GM12878 (cell line): ENCODE measurements around the gene OR14J1.

Source experiments
- EED ChIP-seq: sonication (generic); IDR thresholded peaks from 2 replicates; pipeline ENCODE4 v1.6.1; 2016; ENCODE audit warnings: antibody characterized with exemption, low read depth
- EGR1 ChIP-seq, 2 experiments: IDR thresholded peaks; 1 replicate in 1 of 2; 2 replicates in 1 of 2; pipeline ENCODE4 v1.6.1; 2011 to 2012; ENCODE audit warnings: low read depth in 2 of 2, low read length in 2 of 2, borderline replicate concordance in 1 of 2, mild to moderate bottlenecking in 1 of 2, moderate library complexity in 1 of 2
- ESRRA ChIP-seq: IDR thresholded peaks from 2 replicates; pipeline ENCODE4 v1.6.1; 2012; ENCODE audit warnings: mild to moderate bottlenecking, low read length, improper control_type of control experiment
- HCFC1 ChIP-seq: fragments of 150-350 bp; IDR thresholded peaks from 2 replicates; pipeline ENCODE4 v1.6.1; 2014; ENCODE audit warnings: low read length
- JUND ChIP-seq: IDR thresholded peaks from 2 replicates; pipeline ENCODE4 v1.6.1; 2012; ENCODE audit warnings: low read depth, mild to moderate bottlenecking, low read length, improper control_type of control experiment, moderate library complexity
- MEF2A ChIP-seq: IDR thresholded peaks from 2 replicates; pipeline ENCODE4 v1.6.1; 2011; ENCODE audit warnings: low read depth, mild to moderate bottlenecking, low read length, moderate library complexity; ENCODE audit not compliant: insufficient read depth
- NFYB ChIP-seq: IDR thresholded peaks from 2 replicates; pipeline ENCODE4 v1.6.1; 2011; ENCODE audit warnings: low read depth, mild to moderate bottlenecking, low read length, improper control_type of control experiment, moderate library complexity; ENCODE audit not compliant: insufficient read depth
- ZNF274 ChIP-seq: IDR thresholded peaks from one replicate; pipeline ENCODE4 v1.8.0; 2011; ENCODE audit not compliant: insufficient read length, insufficient read depth
- TF ChIP-seq, protein P1 (sequence below): fragments of 450-650 bp; formaldehyde crosslinking; IDR thresholded peaks from 2 replicates; pipeline ENCODE4 v1.5.0; 2022; ENCODE audit warnings: mild to moderate bottlenecking, missing genetic modification characterization
- TF ChIP-seq, protein P2 (sequence below), 3 experiments: IDR thresholded peaks in 2 of 3; conservative IDR thresholded peaks in 1 of 3; 2 replicates each; pipeline ENCODE4 v1.5.1; 2011; ENCODE audit warnings: low read depth in 3 of 3, low read length in 3 of 3, mild to moderate bottlenecking in 3 of 3, control low read depth in 2 of 3, moderate library complexity in 2 of 3, inconsistent platforms in 1 of 3, mixed read lengths in 1 of 3; ENCODE audit not compliant: control insufficient read depth in 2 of 3, insufficient read depth in 1 of 3; ENCODE audit errors: extremely low read depth in 1 of 3
- TF ChIP-seq, protein P3 (sequence below): fragments of 450-650 bp; formaldehyde crosslinking; IDR thresholded peaks from 2 replicates; pipeline ENCODE4 v1.4.0; 2020; ENCODE audit warnings: mild to moderate bottlenecking, moderate library complexity
- TF ChIP-seq, protein P4 (sequence below): IDR thresholded peaks from 2 replicates; pipeline ENCODE4 v1.6.1; 2011; ENCODE audit warnings: low read depth, mild to moderate bottlenecking, low read length, moderate library complexity, borderline replicate concordance; ENCODE audit errors: extremely low read depth

DNA sequence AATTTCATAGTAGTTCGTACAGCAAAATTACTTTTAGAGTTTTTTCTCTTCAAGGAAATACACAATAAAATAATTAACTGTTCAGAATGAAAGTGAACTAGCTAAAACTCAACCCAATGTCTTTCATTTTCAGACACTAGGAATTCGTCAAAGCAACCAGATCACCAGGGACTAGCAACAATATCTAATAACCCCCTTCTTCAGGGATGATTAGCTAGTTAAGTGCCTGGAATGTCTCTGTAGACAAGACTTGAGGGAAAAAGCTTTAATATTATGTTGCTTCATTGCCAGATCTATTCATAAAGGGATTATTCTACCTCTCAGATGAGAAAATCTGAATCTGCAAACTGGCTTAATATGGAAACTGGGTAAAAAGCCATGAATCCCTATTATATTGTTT, 41.8 kb upstream of the OR14J1 start:
- TF ChIP-seq, protein P1, sequence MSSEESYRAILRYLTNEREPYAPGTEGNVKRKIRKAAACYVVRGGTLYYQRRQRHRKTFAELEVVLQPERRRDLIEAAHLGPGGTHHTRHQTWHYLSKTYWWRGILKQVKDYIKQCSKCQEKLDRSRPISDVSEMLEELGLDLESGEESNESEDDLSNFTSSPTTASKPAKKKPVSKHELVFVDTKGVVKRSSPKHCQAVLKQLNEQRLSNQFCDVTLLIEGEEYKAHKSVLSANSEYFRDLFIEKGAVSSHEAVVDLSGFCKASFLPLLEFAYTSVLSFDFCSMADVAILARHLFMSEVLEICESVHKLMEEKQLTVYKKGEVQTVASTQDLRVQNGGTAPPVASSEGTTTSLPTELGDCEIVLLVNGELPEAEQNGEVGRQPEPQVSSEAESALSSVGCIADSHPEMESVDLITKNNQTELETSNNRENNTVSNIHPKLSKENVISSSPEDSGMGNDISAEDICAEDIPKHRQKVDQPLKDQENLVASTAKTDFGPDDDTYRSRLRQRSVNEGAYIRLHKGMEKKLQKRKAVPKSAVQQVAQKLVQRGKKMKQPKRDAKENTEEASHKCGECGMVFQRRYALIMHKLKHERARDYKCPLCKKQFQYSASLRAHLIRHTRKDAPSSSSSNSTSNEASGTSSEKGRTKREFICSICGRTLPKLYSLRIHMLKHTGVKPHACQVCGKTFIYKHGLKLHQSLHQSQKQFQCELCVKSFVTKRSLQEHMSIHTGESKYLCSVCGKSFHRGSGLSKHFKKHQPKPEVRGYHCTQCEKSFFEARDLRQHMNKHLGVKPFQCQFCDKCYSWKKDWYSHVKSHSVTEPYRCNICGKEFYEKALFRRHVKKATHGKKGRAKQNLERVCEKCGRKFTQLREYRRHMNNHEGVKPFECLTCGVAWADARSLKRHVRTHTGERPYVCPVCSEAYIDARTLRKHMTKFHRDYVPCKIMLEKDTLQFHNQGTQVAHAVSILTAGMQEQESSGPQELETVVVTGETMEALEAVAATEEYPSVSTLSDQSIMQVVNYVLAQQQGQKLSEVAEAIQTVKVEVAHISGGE (CRISPR knock-in tag): no peak
- TF ChIP-seq, protein P2, sequence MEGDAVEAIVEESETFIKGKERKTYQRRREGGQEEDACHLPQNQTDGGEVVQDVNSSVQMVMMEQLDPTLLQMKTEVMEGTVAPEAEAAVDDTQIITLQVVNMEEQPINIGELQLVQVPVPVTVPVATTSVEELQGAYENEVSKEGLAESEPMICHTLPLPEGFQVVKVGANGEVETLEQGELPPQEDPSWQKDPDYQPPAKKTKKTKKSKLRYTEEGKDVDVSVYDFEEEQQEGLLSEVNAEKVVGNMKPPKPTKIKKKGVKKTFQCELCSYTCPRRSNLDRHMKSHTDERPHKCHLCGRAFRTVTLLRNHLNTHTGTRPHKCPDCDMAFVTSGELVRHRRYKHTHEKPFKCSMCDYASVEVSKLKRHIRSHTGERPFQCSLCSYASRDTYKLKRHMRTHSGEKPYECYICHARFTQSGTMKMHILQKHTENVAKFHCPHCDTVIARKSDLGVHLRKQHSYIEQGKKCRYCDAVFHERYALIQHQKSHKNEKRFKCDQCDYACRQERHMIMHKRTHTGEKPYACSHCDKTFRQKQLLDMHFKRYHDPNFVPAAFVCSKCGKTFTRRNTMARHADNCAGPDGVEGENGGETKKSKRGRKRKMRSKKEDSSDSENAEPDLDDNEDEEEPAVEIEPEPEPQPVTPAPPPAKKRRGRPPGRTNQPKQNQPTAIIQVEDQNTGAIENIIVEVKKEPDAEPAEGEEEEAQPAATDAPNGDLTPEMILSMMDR (IDR thresholded peaks at IDR 0.05 in 2 of 3, conservative IDR thresholded peaks at IDR 0.05 in 1 of 3; ENCODE audit: control insufficient read depth in 2 of 3, extremely low read depth in 1 of 3, insufficient read depth in 1 of 3, low read depth in 3 of 3, low read length in 3 of 3): no peak
- TF ChIP-seq ESRRA: no peak
- no peak for TF ChIP-seq HCFC1
- TF ChIP-seq, protein P3, sequence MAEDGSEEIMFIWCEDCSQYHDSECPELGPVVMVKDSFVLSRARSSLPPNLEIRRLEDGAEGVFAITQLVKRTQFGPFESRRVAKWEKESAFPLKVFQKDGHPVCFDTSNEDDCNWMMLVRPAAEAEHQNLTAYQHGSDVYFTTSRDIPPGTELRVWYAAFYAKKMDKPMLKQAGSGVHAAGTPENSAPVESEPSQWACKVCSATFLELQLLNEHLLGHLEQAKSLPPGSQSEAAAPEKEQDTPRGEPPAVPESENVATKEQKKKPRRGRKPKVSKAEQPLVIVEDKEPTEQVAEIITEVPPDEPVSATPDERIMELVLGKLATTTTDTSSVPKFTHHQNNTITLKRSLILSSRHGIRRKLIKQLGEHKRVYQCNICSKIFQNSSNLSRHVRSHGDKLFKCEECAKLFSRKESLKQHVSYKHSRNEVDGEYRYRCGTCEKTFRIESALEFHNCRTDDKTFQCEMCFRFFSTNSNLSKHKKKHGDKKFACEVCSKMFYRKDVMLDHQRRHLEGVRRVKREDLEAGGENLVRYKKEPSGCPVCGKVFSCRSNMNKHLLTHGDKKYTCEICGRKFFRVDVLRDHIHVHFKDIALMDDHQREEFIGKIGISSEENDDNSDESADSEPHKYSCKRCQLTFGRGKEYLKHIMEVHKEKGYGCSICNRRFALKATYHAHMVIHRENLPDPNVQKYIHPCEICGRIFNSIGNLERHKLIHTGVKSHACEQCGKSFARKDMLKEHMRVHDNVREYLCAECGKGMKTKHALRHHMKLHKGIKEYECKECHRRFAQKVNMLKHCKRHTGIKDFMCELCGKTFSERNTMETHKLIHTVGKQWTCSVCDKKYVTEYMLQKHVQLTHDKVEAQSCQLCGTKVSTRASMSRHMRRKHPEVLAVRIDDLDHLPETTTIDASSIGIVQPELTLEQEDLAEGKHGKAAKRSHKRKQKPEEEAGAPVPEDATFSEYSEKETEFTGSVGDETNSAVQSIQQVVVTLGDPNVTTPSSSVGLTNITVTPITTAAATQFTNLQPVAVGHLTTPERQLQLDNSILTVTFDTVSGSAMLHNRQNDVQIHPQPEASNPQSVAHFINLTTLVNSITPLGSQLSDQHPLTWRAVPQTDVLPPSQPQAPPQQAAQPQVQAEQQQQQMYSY (CRISPR knock-in tag): no peak
- TF ChIP-seq JUND: no peak
- no peak for TF ChIP-seq ZNF274
- TF ChIP-seq EED: no peak
- no peak for TF ChIP-seq EGR1 (IDR thresholded peaks at IDR 0.05; ENCODE audit: borderline replicate concordance in 1 of 2, low read depth in 2 of 2, low read length in 2 of 2)
- no peak for TF ChIP-seq MEF2A
- TF ChIP-seq, protein P4, sequence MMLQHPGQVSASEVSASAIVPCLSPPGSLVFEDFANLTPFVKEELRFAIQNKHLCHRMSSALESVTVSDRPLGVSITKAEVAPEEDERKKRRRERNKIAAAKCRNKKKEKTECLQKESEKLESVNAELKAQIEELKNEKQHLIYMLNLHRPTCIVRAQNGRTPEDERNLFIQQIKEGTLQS: no peak
- TF ChIP-seq NFYB: no peak
